ENCODE data around the gene HEG1. TPM values are rescaled to one million over a fixed set of nuclear protein-coding genes. Genes with fewer than 3 reads are reported as not detected.

HEG1 gene
- polyA plus RNA-seq = 1 to 10 TPM; 3.1 to 6.0 TPM

- H3K4me3 ChIP-seq (ENCODE audit: low read depth in 1 of 2, low read length in 2 of 2) = peak within 1 kb of the TSS; percentile 57 to 70
- H3K9me3 ChIP-seq (ENCODE audit: control insufficient read depth in 2 of 2, insufficient read depth in 1 of 2, low read depth in 1 of 2, low read length in 1 of 2) = no peaks in the 10 kb centered on the region
- 2 to 6% methylated on average over 37 to 67 of the region's 67 CpGs for WGBS, 2 donors
- H3K36me3 ChIP-seq (ENCODE audit: control insufficient read depth in 2 of 2, insufficient read depth in 2 of 2, low read length in 1 of 2) = no peaks in the 10 kb centered on the region
- no peaks in the 10 kb centered on the region for H3K27me3 ChIP-seq (ENCODE audit: control insufficient read depth in 1 of 2, insufficient read depth in 2 of 2, low read length in 2 of 2)
- peaks cover 5% of the 10 kb centered on the region in 2 donors for H3K4me1 ChIP-seq (ENCODE audit: control insufficient read depth in 2 of 2, insufficient read depth in 2 of 2, low read length in 1 of 2)
- H3K27ac ChIP-seq (ENCODE audit: low read depth in 2 of 2, low read length in 1 of 2) = peak within 1 kb of the TSS; percentile 88 to 91
These were observed at the start of gene HEG1 for GRCh38 chr3:125055913-125056745. Gene HEG1 (minus strand): TSS chr3:125055997. CDS start chr3:125055890, 107 bp downstream.

GRCh38 chr3:125105116-125105515, 49.3 kb upstream of the HEG1 start:
- H3K36me3 ChIP-seq (ENCODE audit: control insufficient read depth in 2 of 2, insufficient read depth in 2 of 2, low read length in 1 of 2) = no peaks in the 10 kb centered on the region
- WGBS, 2 donors = 70 to 74% methylated on average over 1 of the region's 1 CpG

GRCh38 chr3:125104639-125105038, 48.8 kb upstream of the HEG1 start:
- Histone ChIP-seq H3K27me3 (ENCODE audit: control insufficient read depth in 1 of 2, insufficient read depth in 2 of 2, low read length in 2 of 2) (no peaks in the 10 kb centered on the region), H3K9me3 (ENCODE audit: control insufficient read depth in 2 of 2, insufficient read depth in 1 of 2, low read depth in 1 of 2, low read length in 1 of 2) (no peaks in the 10 kb centered on the region), H3K4me3 (ENCODE audit: low read depth in 1 of 2, low read length in 2 of 2) (no peak overlapping the region), H3K36me3 (ENCODE audit: control insufficient read depth in 2 of 2, insufficient read depth in 2 of 2, low read length in 1 of 2) (no peaks in the 10 kb centered on the region), H3K27ac (ENCODE audit: low read depth in 2 of 2, low read length in 1 of 2) (no peak overlapping the region), H3K4me1 (ENCODE audit: control insufficient read depth in 2 of 2, insufficient read depth in 2 of 2, low read length in 1 of 2) (peaks cover 5 to 7% of the 10 kb centered on the region in 2 donors)
- WGBS, 2 donors = 100% methylated on average over 1 of the region's 1 CpG

More at GRCh38 chr3:125105116-125105515, 49.3 kb upstream of the HEG1 start:
- Histone ChIP-seq H3K27ac (ENCODE audit: low read depth in 2 of 2, low read length in 1 of 2) (no peak overlapping the region), H3K9me3 (ENCODE audit: control insufficient read depth in 2 of 2, insufficient read depth in 1 of 2, low read depth in 1 of 2, low read length in 1 of 2) (no peaks in the 10 kb centered on the region), H3K4me3 (ENCODE audit: low read depth in 1 of 2, low read length in 2 of 2) (no peak overlapping the region), H3K27me3 (ENCODE audit: control insufficient read depth in 1 of 2, insufficient read depth in 2 of 2, low read length in 2 of 2) (no peaks in the 10 kb centered on the region), H3K4me1 (ENCODE audit: control insufficient read depth in 2 of 2, insufficient read depth in 2 of 2, low read length in 1 of 2) (peaks cover 5 to 7% of the 10 kb centered on the region in 2 donors)

GRCh38 chr3:125103406-125103805, 47.6 kb upstream of the HEG1 start:
- no peaks in the 10 kb centered on the region for H3K36me3 ChIP-seq (ENCODE audit: control insufficient read depth in 2 of 2, insufficient read depth in 2 of 2, low read length in 1 of 2)
- no peak overlapping the region for H3K27ac ChIP-seq (ENCODE audit: low read depth in 2 of 2, low read length in 1 of 2)
- H3K4me3 ChIP-seq (ENCODE audit: low read depth in 1 of 2, low read length in 2 of 2) = no peak overlapping the region
- no peaks in the 10 kb centered on the region for H3K27me3 ChIP-seq (ENCODE audit: control insufficient read depth in 1 of 2, insufficient read depth in 2 of 2, low read length in 2 of 2)
- WGBS, 2 donors = 84 to 93% methylated on average over 1 of the region's 1 CpG
- H3K9me3 ChIP-seq (ENCODE audit: control insufficient read depth in 2 of 2, insufficient read depth in 1 of 2, low read depth in 1 of 2, low read length in 1 of 2) = no peaks in the 10 kb centered on the region
- peaks cover 5 to 7% of the 10 kb centered on the region in 2 donors for H3K4me1 ChIP-seq (ENCODE audit: control insufficient read depth in 2 of 2, insufficient read depth in 2 of 2, low read length in 1 of 2)

- Histone ChIP-seq H3K27me3 (ENCODE audit: control insufficient read depth in 1 of 2, insufficient read depth in 2 of 2, low read length in 2 of 2) (no peaks in the 10 kb centered on the region), H3K4me3 (ENCODE audit: low read depth in 1 of 2, low read length in 2 of 2) (no peak overlapping the region), H3K36me3 (ENCODE audit: control insufficient read depth in 2 of 2, insufficient read depth in 2 of 2, low read length in 1 of 2) (no peaks in the 10 kb centered on the region), H3K9me3 (ENCODE audit: control insufficient read depth in 2 of 2, insufficient read depth in 1 of 2, low read depth in 1 of 2, low read length in 1 of 2) (no peaks in the 10 kb centered on the region), H3K4me1 (ENCODE audit: control insufficient read depth in 2 of 2, insufficient read depth in 2 of 2, low read length in 1 of 2) (peaks cover 1 to 2% of the 10 kb centered on the region in 2 donors), H3K27ac (ENCODE audit: low read depth in 2 of 2, low read length in 1 of 2) (no peak overlapping the region)
- 88% methylated on average over 6 of the region's 6 CpGs for WGBS, 2 donors
These were observed 46.7 kb upstream of the HEG1 start for GRCh38 chr3:125102470-125102869.

- no peaks in the 10 kb centered on the region for H3K4me1 ChIP-seq (ENCODE audit: control insufficient read depth in 2 of 2, insufficient read depth in 2 of 2, low read length in 1 of 2)
- no peak overlapping the region for H3K4me3 ChIP-seq (ENCODE audit: low read depth in 1 of 2, low read length in 2 of 2)
- 80 to 84% methylated on average over 4 of the region's 4 CpGs for WGBS, 2 donors
- H3K9me3 ChIP-seq (ENCODE audit: control insufficient read depth in 2 of 2, insufficient read depth in 1 of 2, low read depth in 1 of 2, low read length in 1 of 2) = no peaks in the 10 kb centered on the region
- no peaks in the 10 kb centered on the region for H3K27me3 ChIP-seq (ENCODE audit: control insufficient read depth in 1 of 2, insufficient read depth in 2 of 2, low read length in 2 of 2)
- no peak overlapping the region for H3K27ac ChIP-seq (ENCODE audit: low read depth in 2 of 2, low read length in 1 of 2)
- no peaks in the 10 kb centered on the region for H3K36me3 ChIP-seq (ENCODE audit: control insufficient read depth in 2 of 2, insufficient read depth in 2 of 2, low read length in 1 of 2)
These were observed 43.0 kb upstream of the HEG1 start for GRCh38 chr3:125098611-125099291.

GRCh38 chr3:125090649-125091048, 34.9 kb upstream of the HEG1 start:
- no peaks in the 10 kb centered on the region for H3K36me3 ChIP-seq (ENCODE audit: control insufficient read depth in 2 of 2, insufficient read depth in 2 of 2, low read length in 1 of 2)
- H3K4me3 ChIP-seq (ENCODE audit: low read depth in 1 of 2, low read length in 2 of 2) = no peak overlapping the region
- no peaks in the 10 kb centered on the region for H3K9me3 ChIP-seq (ENCODE audit: control insufficient read depth in 2 of 2, insufficient read depth in 1 of 2, low read depth in 1 of 2, low read length in 1 of 2)
- H3K27me3 ChIP-seq (ENCODE audit: control insufficient read depth in 1 of 2, insufficient read depth in 2 of 2, low read length in 2 of 2) = no peaks in the 10 kb centered on the region
- H3K4me1 ChIP-seq (ENCODE audit: control insufficient read depth in 2 of 2, insufficient read depth in 2 of 2, low read length in 1 of 2) = no peaks in the 10 kb centered on the region
- H3K27ac ChIP-seq (ENCODE audit: low read depth in 2 of 2, low read length in 1 of 2) = no peak overlapping the region

GRCh38 chr3:125087768-125088391, 32.1 kb upstream of the HEG1 start:
- Histone ChIP-seq H3K4me3 (ENCODE audit: low read depth in 1 of 2, low read length in 2 of 2) (no peak overlapping the region), H3K27ac (ENCODE audit: low read depth in 2 of 2, low read length in 1 of 2) (no peak overlapping the region), H3K4me1 (ENCODE audit: control insufficient read depth in 2 of 2, insufficient read depth in 2 of 2, low read length in 1 of 2) (no peaks in the 10 kb centered on the region), H3K36me3 (ENCODE audit: control insufficient read depth in 2 of 2, insufficient read depth in 2 of 2, low read length in 1 of 2) (no peaks in the 10 kb centered on the region), H3K9me3 (ENCODE audit: control insufficient read depth in 2 of 2, insufficient read depth in 1 of 2, low read depth in 1 of 2, low read length in 1 of 2) (no peaks in the 10 kb centered on the region), H3K27me3 (ENCODE audit: control insufficient read depth in 1 of 2, insufficient read depth in 2 of 2, low read length in 2 of 2) (no peaks in the 10 kb centered on the region)
- 73 to 82% methylated on average over 6 of the region's 6 CpGs for WGBS, 2 donors

GRCh38 chr3:125085166-125085565, 29.4 kb upstream of the HEG1 start:
- no peaks in the 10 kb centered on the region for H3K36me3 ChIP-seq (ENCODE audit: control insufficient read depth in 2 of 2, insufficient read depth in 2 of 2, low read length in 1 of 2)
- H3K4me3 ChIP-seq (ENCODE audit: low read depth in 1 of 2, low read length in 2 of 2) = no peak overlapping the region
- H3K27ac ChIP-seq (ENCODE audit: low read depth in 2 of 2, low read length in 1 of 2) = no peak overlapping the region
- no peaks in the 10 kb centered on the region for H3K4me1 ChIP-seq (ENCODE audit: control insufficient read depth in 2 of 2, insufficient read depth in 2 of 2, low read length in 1 of 2)
- no peaks in the 10 kb centered on the region for H3K9me3 ChIP-seq (ENCODE audit: control insufficient read depth in 2 of 2, insufficient read depth in 1 of 2, low read depth in 1 of 2, low read length in 1 of 2)
- no peaks in the 10 kb centered on the region for H3K27me3 ChIP-seq (ENCODE audit: control insufficient read depth in 1 of 2, insufficient read depth in 2 of 2, low read length in 2 of 2)
